ENCODE results near the gene SPEN.

DNA sequence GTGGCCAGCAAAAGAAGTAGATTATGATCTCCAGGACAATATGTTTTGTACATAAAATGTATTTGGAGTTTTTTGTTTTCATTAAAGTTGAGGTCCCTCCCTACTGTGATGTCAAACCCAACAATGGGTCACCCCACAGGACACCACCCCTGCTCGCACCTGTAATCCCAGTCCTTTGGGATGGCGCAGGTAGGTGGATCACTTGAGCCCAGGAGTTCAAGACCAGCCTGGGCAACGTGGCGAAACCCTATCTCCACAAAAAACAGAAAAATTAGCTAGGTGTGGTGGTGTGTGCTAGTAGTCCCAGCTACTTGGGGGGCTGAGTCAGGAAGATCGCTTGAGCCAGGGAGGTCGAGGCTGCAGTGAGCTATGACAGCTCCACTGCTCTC is 119.4 kb downstream of the SPEN start:
- TF ChIP-seq SIN3A (IDR thresholded peaks at IDR 0.05; ENCODE audit: borderline replicate concordance, insufficient read depth, low read length) (no peak), TAF1 (IDR thresholded peaks at IDR 0.05; ENCODE audit: borderline replicate concordance, insufficient read depth, low read length) (no peak)
- TF ChIP-seq, protein P1, sequence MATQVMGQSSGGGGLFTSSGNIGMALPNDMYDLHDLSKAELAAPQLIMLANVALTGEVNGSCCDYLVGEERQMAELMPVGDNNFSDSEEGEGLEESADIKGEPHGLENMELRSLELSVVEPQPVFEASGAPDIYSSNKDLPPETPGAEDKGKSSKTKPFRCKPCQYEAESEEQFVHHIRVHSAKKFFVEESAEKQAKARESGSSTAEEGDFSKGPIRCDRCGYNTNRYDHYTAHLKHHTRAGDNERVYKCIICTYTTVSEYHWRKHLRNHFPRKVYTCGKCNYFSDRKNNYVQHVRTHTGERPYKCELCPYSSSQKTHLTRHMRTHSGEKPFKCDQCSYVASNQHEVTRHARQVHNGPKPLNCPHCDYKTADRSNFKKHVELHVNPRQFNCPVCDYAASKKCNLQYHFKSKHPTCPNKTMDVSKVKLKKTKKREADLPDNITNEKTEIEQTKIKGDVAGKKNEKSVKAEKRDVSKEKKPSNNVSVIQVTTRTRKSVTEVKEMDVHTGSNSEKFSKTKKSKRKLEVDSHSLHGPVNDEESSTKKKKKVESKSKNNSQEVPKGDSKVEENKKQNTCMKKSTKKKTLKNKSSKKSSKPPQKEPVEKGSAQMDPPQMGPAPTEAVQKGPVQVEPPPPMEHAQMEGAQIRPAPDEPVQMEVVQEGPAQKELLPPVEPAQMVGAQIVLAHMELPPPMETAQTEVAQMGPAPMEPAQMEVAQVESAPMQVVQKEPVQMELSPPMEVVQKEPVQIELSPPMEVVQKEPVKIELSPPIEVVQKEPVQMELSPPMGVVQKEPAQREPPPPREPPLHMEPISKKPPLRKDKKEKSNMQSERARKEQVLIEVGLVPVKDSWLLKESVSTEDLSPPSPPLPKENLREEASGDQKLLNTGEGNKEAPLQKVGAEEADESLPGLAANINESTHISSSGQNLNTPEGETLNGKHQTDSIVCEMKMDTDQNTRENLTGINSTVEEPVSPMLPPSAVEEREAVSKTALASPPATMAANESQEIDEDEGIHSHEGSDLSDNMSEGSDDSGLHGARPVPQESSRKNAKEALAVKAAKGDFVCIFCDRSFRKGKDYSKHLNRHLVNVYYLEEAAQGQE (IDR thresholded peaks at IDR 0.05; ENCODE audit: insufficient read depth in 1 of 2, low read depth in 2 of 2, low read length in 2 of 2), result no peak

Data from PFSK-1 (cell line).